ENCODE results near the gene HIGD1C.
"Not testable (repeated sequence)": the region's sequence is repeated elsewhere in the genome, so short reads cannot be mapped to it uniquely, and the experiment has no call there.

Gene HIGD1C

GRCh38 chr12:50952510-50952909, at the start of gene HIGD1C:
Gene HIGD1C (plus strand): TSS chr12:50952544. CDS start chr12:50953999, 1,455 bp downstream.
- no peak for ATAC-seq

GRCh38 chr12:50908479-50908878, 43.9 kb upstream of the HIGD1C start:
- not testable (repeated sequence) for ATAC-seq

- ATAC-seq = not testable (repeated sequence)
These were observed 40.0 kb upstream of the HIGD1C start for GRCh38 chr12:50912361-50912760.

- ATAC-seq = no peak
These were observed 39.1 kb upstream of the HIGD1C start for GRCh38 chr12:50913224-50913623.

GRCh38 chr12:50914872-50915484, 37.4 kb upstream of the HIGD1C start:
- no peak for ATAC-seq

- ATAC-seq = no peak
These were observed 36.1 kb upstream of the HIGD1C start for GRCh38 chr12:50916292-50916691.

GRCh38 chr12:50918584-50919316, 33.6 kb upstream of the HIGD1C start:
- ATAC-seq = no peak

- no peak for ATAC-seq
These were observed 29.5 kb upstream of the HIGD1C start for GRCh38 chr12:50922820-50923219.

GRCh38 chr12:50923361-50924130, 28.8 kb upstream of the HIGD1C start:
- no peak for ATAC-seq

- ATAC-seq = peak; percentile 7 to 12
These were observed 28.3 kb upstream of the HIGD1C start for GRCh38 chr12:50924131-50924438.

- peak; percentile 68 to 78 for ATAC-seq
These were observed 27.7 kb upstream of the HIGD1C start for GRCh38 chr12:50924439-50925341.

GRCh38 chr12:50925342-50925651, 27.0 kb upstream of the HIGD1C start:
- ATAC-seq = peak in 1 of 2 donors; percentile 22

GRCh38 chr12:50925920-50926319, 26.4 kb upstream of the HIGD1C start:
- ATAC-seq = no peak

- no peak for ATAC-seq
These were observed 25.9 kb upstream of the HIGD1C start for GRCh38 chr12:50926415-50926814.

GRCh38 chr12:50926932-50927331, 25.4 kb upstream of the HIGD1C start:
- not testable (repeated sequence) for ATAC-seq

GRCh38 chr12:50927356-50927755, 25.0 kb upstream of the HIGD1C start:
- ATAC-seq = no peak

GRCh38 chr12:50927766-50928224, 24.5 kb upstream of the HIGD1C start:
- ATAC-seq = no peak

GRCh38 chr12:50928392-50928791, 24.0 kb upstream of the HIGD1C start:
- no peak for ATAC-seq

- ATAC-seq = no peak
These were observed 22.5 kb upstream of the HIGD1C start for GRCh38 chr12:50929831-50930230.

GRCh38 chr12:50930477-50930876, 21.9 kb upstream of the HIGD1C start:
- not testable (repeated sequence) for ATAC-seq

GRCh38 chr12:50932787-50933280, 19.5 kb upstream of the HIGD1C start:
- peak in 1 of 2 donors; percentile 33 for ATAC-seq

- ATAC-seq = no peak
These were observed 18.8 kb upstream of the HIGD1C start for GRCh38 chr12:50933459-50934124.
